Medulla oblongata (tissue), 1 donor: ENCODE data around the gene UROD.

Experiments
- DNase-seq: peaks from one replicate; pipeline ENCODE4 v3.0.0-alpha.2; 2015; ENCODE audit errors: extremely low spot score

Gene UROD

DNA sequence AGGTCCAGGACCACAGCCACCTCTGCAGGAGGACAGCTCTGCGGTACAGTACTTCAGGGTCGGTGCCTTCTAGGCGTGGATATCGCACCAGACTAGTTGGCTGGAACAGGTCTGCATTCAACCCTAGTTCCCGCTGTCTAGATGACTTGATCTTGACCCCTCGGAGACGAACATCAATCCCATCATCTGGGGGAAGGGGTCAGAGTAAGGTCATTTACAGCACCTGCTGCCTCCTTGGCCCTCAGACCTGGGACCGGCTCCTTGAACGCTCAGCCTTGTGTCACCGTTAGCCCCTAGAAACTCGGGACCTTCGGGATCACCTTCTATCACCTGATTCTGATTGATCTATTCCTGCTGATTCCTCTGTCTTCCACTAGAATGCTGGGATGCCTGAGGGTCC lies 3.5 kb upstream of the UROD start:
- DNase-seq, result no peak

DNA sequence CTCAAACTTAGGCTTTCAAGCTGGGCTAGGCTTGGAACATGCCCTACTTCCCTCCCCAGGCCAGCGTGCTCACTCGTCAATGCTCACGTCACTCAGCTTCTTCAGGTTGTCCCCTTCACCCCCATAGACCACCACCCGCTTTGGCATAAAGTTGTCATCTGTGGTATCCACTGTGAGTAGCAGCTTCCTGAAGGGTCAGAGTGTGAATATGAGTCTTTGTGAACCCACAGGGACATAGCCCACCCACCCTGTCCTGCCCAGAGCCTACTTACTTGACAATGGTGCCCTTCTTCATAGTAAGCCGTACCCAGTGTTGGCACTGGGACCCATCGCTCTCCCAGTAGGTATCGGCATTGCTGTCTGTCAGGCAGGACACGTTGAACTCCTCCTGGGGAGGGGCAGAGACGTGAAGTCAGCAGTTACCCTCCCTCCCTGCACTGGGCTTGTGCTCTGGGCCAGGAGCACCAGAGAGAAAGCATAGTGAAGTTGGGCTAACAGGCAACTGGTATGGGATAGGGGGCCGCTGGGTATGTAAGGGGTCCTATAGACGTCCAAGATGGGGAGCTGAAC lies 2.7 kb upstream of the UROD start:
- DNase-seq, result no peak

DNA sequence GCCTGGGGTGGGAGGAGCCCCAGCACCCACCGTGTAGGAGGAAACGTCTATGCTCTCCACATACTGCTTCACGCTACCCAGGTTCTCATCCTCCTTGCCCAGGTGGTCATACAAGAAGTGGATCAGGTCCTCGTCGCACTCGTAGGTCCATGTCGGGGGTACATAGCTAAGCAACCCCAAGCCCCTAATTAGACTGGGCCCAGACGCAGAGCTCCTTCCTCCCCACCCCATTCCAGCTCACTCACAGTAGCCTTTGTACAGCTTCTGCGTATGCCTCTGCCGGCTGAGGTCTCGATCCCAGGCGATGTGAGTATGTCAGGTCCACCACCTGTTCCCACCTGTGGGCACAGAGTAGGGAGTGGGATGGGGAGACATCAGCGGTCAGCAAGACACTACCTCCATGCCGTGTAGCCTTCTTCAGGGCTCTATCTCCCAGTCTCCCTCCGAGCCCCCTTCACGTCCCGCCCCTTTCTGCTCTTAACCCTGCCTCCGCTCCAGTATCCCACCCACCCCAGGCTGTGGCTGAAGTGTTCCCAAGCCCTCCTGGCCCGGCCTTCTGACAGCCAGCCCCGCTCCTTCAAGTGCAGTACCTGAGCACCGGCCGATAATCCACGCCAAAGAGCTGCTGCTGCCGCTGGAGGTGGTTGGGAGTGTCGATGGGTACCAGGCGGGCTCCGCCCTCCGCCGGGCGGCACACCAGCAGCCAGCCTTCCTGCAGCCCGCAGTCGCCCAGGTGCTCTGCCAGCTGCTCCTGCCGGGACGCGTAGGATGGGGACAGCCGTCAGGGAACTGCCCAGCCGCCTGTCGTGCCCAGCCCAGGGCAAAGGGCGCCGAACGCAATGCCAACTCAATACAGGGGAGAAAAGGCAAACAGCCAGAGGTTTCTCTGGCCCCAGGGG lies 1.8 kb upstream of the UROD start:
- no peak for DNase-seq

DNA sequence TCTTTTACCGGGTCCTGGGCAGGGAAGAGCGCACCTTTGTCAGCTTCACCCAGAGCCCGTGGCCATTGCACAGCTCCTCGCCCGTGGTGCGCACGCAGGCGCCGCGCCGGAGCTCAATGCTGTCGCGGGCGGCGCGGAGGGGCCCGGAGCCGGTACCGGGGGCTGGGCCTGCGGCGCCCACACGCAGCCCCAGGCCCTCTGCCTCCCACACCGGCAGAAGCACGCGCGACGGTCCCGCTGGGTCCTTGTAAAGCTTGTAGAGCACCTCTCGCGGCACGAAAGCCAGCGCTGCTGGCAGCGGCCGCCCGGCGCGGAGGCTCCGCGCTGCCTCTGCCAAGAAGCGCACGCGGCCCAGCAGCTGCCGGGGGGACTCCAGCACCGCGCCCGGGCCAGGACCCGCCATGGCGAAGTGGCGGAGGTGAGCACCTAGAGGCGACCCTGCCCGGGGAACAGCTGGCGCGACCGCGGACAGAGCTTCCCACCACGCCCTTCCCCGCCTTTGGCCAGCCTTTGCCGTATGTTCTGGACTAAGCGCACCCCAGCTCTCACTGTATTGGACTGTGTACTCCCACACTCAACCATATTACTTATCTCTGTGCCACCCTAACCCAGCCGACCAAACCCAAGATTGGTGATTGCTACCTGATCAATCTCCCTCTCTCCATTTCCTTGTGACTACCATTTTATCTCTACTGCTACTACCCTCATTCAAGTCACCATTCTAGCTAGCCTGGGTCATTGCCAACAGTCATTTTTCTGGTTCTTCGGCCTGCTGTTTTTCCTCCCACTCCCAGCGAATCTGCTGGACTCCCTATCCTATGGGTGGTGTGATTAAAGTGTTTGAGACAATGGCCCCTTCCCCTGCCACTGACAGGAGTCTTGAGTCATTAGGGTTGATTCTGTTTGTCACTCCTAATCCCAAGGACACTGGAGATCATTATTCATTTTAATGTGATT lies 921 bp upstream of the UROD start, which contains the start of gene HECTD3:
HECTD3 (minus strand) TSS at position 470 of the 957 bp plus-strand sequence; CDS start at position 403, 67 bp downstream.
- peak; percentile 92 for DNase-seq

DNA sequence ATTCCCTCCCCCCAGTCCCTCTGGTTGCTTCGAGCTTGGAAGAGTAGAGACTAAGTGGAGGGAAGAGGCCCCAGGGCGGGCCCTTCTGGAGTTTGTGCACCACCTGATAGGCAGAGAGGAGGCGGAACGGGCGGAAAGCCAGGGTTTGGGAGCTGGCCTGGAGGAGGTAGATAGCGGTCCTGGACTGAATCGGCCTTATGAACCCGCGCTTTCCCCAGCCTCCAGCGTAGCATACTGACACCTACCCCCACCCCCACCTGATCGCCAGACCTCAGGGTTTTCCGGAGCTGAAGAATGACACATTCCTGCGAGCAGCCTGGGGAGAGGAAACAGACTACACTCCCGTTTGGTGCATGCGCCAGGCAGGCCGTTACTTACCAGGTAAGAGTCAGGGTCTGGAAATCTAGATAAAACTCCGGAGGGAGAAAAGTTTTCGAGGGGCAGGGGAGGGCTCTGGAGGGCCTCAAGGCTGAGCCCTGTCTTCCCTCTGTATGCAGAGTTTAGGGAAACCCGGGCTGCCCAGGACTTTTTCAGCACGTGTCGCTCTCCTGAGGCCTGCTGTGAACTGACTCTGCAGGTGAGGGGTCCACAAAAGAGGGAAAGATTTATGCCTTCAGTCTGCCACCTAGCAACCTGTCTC lies 705 bp downstream of the UROD start:
- DNase-seq, result peak; percentile 45

DNA sequence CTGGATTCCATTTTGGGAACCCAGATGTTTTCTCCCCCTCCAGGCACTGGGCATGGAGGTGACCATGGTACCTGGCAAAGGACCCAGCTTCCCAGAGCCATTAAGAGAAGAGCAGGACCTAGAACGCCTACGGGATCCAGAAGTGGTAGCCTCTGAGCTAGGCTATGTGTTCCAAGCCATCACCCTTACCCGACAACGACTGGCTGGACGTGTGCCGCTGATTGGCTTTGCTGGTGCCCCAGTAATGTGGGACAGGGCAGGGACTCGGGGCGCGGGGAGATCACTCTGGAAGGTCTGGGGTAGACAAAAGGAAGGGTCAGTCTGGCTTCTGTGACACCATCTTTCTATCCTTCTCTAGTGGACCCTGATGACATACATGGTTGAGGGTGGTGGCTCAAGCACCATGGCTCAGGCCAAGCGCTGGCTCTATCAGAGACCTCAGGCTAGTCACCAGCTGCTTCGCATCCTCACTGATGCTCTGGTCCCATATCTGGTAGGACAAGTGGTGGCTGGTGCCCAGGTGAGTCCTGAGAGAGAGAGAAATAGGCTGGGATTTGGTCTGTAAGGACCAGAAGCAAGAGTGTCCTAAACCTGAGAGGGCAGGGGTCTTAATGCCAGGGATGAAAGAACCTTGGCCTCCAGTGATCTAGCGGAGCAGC lies 1.6 kb downstream of the UROD start:
- DNase-seq, result no peak

DNA sequence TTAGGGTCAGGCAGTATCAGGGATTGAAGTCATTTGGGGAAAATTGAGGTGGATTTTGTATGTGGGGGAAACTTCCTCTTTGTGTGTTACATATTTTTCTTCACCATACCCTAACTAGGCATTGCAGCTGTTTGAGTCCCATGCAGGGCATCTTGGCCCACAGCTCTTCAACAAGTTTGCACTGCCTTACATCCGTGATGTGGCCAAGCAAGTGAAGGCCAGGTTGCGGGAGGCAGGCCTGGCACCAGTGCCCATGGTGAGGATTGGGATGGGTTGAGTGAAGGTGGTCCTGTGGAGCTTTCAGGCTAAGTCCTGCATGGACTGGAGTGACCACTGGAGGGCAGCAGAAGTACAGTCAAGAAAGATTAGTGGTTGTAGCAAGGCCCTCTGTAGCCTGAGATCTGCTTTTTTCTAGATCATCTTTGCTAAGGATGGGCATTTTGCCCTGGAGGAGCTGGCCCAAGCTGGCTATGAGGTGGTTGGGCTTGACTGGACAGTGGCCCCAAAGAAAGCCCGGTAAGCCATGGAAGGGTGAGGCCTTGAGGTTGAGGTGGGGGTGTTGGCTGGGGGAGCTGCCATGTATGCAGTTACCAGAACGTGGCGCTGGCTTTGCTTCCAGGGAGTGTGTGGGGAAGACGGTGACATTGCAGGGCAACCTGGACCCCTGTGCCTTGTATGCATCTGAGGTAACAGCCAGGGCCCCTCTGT lies 2.4 kb downstream of the UROD start:
- DNase-seq, result peak; percentile 91

DNA sequence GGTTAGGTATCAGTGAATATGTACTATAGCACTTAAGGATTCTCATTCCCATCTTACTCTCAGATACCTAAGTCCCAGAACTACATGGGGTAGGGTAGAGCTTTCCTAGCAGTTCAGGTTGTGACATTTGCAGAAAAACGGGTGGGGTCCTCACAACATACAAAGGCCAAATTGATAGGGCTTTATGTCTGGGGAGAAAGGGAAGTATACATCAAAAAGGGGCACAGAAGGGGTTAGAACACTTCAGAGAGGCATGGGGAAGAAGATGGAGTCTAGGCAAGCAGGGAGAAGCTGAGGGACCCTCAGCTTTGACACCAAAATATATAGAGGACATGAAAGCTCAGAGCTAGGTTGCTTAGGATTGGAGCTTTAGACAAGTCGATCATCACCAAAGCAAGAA lies 3.6 kb downstream of the UROD start:
- DNase-seq, result no peak

DNA sequence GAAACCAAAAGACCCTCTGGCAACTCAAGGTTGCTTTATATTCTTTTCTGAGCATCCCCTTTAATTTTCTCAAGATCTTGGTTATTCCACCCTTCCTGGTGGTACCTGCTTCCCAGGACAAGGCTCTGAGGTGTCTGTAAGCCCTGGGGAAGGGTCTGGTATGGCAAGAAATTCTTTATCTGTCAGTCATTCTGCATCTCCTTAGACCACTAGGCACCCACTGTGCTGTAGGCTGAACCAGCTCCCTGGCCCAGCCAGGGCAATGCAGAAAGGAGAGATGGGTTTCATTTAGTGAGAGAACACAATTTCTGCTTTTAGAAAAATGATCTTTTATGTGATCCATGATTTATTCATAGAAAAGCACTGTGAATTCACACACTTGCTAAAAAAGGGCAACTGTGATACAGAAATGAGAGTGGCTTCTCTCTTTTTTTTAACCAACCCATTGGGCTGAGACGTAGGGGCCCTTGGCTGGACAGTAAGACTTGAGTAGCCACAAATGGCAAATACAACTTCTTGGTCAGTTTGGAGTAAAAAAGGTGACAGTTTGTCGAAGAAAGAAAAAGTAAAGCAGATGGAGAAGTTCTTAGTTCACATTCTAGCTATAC lies 4.1 kb downstream of the UROD start:
- no peak for DNase-seq

DNA sequence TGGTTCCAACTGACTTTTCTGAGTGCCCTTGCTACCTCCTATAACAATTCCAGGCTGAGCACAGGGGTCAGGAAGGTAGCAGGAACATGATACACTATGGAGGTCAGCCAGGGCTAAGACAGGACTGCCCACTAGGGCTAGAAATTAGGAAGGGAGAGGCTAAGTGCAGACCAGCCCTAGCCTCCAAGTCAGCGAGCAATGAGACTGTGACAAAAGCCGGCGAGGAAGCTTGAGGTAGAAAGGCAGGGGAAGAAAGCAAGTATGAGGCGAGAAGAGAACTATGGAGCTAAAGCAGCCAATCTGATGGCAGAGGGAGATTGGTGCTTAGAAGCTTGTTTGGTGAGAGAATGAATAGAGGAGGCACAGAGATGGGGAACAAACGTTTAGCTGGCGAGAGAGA lies 4.7 kb downstream of the UROD start:
- DNase-seq, result no peak

DNA sequence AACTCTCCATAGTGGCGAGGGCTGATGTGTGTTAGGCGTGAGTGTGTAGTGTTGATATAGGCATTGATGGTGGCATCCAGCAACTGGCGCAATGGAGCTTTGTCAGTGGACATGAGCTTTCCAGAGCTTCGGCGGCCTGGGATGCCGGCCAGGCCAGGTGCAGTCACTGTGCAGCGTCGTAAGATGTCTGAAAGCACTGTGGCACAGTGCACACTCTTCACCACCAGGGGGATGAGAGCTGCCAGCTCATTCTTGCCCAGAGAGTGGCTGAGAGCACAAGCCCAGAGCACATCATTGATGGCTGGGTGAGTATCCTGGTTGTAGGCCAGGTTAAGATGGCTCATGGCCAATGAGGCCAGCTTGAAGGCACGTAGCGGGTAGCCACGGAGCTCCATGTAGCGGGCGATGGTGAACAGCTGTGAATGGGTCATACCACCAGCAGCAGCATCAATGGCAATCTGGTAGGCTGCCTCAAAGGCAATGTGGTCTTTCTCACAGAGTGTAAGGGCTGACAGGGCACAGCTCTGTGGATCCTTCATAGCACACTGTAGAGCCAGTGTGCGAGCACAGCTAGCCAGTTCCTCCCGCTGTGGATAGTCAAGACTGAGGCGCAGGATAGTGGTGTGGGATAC lies 6.7 kb downstream of the UROD start:
- DNase-seq, result peak; percentile 70

DNA sequence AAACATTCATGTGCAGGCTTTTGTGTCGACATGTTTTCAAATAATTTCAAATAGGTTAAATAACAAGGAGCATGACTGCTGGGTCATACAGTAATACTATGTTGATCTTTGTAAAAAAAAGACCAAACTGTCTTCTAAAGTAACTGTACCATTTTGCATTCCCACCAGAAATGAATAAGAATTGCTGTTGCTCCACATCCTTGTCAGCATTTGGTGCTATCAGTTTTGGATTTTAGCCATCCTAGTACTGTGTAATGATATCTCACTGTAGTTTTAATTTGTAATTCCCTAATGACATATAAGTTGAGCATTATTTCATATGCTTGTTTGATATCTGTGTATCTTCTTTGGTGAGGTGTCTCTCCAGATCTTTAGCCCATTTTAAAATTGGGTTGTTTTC lies 11.6 kb downstream of the UROD start:
- DNase-seq, result no peak

DNA sequence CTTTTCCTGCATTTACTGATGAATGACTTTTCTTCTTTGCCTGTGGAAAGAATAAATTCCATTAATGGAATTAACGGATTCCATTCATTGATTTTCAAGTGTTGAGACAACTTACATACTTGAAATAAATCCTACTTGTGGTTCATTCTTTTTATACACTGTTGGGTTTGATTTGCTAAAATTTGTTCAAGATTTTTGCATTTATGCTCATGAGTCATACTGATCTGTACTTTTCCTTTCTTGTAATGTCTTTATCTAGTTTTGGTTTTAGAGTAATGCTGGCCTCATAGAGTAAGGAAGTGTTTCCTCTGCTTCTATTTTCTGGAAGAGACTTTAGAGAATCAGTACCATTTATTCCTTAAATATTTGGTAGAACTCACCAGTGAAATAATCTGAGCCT lies 14.4 kb downstream of the UROD start:
- no peak for DNase-seq

DNA sequence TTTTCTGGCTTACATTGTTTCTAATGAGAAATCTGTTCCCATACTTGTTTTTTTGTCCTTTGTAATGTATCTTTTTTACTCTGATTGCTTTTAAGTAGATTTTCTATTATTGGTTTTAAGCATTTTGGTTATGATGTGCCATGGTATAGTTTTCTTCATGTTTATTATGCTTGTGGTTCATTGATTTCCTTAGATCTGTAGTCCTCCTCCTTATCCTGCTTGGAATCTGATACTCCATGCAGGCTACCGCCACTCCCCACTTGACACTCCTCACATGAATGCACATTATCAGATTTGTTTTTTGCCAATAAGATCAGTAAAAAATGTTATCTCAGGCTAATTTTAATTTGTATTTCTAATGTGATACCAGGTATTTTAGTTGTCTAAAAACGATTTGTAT lies 20.8 kb downstream of the UROD start:
- DNase-seq, result no peak

DNA sequence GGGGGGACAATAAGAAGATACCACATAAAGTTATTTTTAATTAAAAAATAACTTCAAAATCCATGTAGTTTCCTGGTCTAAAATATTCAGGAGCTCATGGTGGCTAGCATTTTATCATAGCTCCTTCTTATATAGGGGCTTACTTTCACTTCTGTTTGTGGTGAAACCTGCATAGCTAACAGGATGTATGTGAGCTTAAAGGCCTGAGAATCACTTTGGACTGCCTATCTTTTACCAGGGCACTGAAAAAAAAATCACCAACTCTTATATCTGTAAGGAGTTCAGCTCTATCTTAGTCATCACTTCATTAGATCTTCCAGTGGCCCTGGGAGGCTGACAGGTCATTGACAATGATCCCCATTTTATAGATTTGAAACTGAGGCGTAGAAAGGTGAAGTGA lies 21.3 kb downstream of the UROD start:
- DNase-seq, result no peak

DNA sequence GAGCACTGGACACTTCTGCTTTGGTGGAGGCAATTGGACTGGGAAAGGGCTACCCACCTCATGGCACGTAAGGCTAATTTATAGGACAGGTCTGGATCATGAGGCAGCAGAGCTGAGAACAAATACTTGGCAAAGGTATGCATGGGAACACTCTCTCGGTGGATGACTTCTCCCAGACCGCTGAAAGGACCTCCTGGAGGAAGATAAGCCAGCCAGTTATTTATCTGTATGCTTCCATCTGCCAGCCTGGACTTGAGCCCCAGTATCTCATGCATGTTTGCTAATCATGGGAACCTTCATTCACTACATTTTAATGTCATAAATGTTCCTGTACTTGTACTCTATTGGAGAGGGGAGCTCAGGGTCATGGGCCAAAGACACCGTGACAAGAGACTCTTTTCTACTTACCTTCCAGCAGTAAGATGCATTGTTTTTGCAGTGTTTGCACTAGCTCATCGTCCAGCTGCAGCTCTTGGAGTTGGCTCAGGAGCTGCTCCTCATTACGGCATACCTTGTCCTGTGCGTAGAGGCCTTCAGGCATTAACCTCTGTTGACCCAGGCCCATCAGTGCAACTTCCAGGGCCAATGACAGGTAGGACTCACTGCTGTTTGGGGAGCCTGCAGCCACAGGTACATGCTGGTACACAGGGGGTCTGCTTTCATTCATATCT lies 23.7 kb downstream of the UROD start:
- DNase-seq, result no peak

DNA sequence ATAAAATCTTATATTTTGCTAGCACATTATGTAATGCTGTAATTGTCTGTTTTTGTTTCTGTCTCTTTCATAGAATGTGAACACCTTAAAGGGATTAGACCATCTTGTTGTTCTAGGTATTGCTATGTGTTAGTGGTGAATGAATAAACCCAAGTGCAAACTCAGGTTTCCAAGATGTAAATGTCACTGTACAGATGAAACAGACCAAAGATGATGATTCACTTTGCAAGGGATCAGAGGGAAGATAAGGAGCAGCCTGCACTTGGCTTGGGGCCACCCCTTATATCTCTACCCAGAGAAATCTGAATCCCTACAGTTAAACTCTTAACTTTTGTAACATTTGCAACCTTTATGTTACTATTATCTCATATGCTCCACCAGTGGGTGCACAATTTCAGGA lies 25.4 kb downstream of the UROD start:
- no peak for DNase-seq

DNA sequence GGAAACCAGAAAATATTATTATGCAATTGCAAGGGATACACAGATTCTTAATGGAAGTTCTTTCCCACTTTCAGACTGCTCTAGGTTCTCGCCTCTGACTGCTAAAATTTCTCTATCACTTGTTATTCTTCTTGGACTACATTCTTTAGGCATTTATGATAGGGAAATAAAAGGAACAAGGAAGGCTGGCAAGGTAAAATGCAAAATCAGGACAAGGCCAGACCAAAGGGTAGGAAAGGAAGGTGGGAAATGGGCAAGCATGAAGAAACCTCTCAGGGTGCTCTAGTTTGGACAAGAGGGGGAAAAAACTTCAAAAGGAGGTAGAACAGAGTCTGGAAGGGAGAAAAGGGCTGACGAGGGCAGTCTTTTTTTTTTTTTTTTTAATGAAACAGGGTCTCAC lies 26.2 kb downstream of the UROD start:
- no peak for DNase-seq
